HEK293 (cell line): ENCODE data around the gene GHDC.
"Not testable (repeated sequence)": the region's sequence is repeated elsewhere in the genome, so short reads cannot be mapped to it uniquely, and the experiment has no call there.

Source experiments
- CTCF ChIA-PET: fragments of 350-600 bp; formaldehyde crosslinking; extraction: SDS; loops from one replicate; lab custom pipeline; 2021; ENCODE audit warnings: antibody characterized with exemption; lab: Yijun Ruan, JAX
- POLR2A ChIA-PET: fragments of 300-600 bp; formaldehyde crosslinking; extraction: SDS; loops from one replicate; lab custom pipeline; 2020; ENCODE audit warnings: antibody characterized with exemption, inconsistent platforms; lab: Yijun Ruan, JAX
- H3K27ac ChIP-seq: fragments of 200-500 bp; sonication (Bioruptor generic); 2 replicates; pipeline ENCODE4 v1.5.1; 2014; ENCODE audit warnings: low read depth, low read length, control low read depth, inconsistent platforms; ENCODE audit errors: extremely low read depth
- H3K36me3 ChIP-seq, 2 experiments: fragments of 200-500 bp in 1 of 2; sonication (Bioruptor generic) in 1 of 2; 1 replicate in 1 of 2; 2 replicates in 1 of 2; pipeline ENCODE4 v1.5.1; 2014 to 2017; ENCODE audit warnings: inconsistent platforms in 2 of 2, low read length in 2 of 2; ENCODE audit not compliant: control insufficient read depth in 2 of 2, insufficient read depth in 1 of 2
- H3K4me1 ChIP-seq: fragments of 200-500 bp; sonication (Bioruptor generic); 2 replicates; pipeline ENCODE4 v1.5.1; 2014; ENCODE audit warnings: mild to moderate bottlenecking, low read length, inconsistent platforms; ENCODE audit not compliant: control insufficient read depth, insufficient read depth
- H3K4me3 ChIP-seq: 2 replicates; pipeline ENCODE4 v1.5.1; 2011; ENCODE audit warnings: low read depth, mild to moderate bottlenecking, control low read depth, low read length, moderate library complexity
- H3K9me3 ChIP-seq: fragments of 200-500 bp; sonication (Bioruptor generic); 2 replicates; pipeline ENCODE4 v1.5.1; 2014; ENCODE audit warnings: low read depth, low read length, inconsistent platforms; ENCODE audit not compliant: control insufficient read depth, insufficient read depth
- EGR2 ChIP-seq: fragments of 450-650 bp; formaldehyde crosslinking; IDR thresholded peaks from 2 replicates; pipeline ENCODE4 v1.5.1; 2016; ENCODE audit warnings: low read depth, missing biosample characterization, missing genetic modification characterization
- FEZF1 ChIP-seq: fragments of 450-650 bp; formaldehyde crosslinking; IDR thresholded peaks from 2 replicates; pipeline ENCODE4 v1.5.1; 2016; ENCODE audit warnings: missing biosample characterization, missing genetic modification characterization
- GLI2 ChIP-seq: fragments of 450-650 bp; formaldehyde crosslinking; IDR thresholded peaks from 2 replicates; pipeline ENCODE4; 2017; ENCODE audit warnings: missing biosample characterization, missing genetic modification characterization, low read depth, borderline replicate concordance
- GLIS2 ChIP-seq: fragments of 450-650 bp; formaldehyde crosslinking; IDR thresholded peaks from 2 replicates; pipeline ENCODE4 v1.5.1; 2016; ENCODE audit warnings: missing biosample characterization, missing genetic modification characterization
- OSR2 ChIP-seq: fragments of 450-650 bp; formaldehyde crosslinking; IDR thresholded peaks from 2 replicates; pipeline ENCODE4 v1.5.1; 2016; ENCODE audit warnings: missing biosample characterization, missing genetic modification characterization
- PRDM10 ChIP-seq: fragments of 450-650 bp; formaldehyde crosslinking; IDR thresholded peaks from 2 replicates; pipeline ENCODE4 v1.5.1; 2016; ENCODE audit warnings: missing biosample characterization, missing genetic modification characterization
- YY1 ChIP-seq: fragments of 450-650 bp; formaldehyde crosslinking; IDR thresholded peaks from 2 replicates; pipeline ENCODE4 v1.5.1; 2018; ENCODE audit warnings: missing biosample characterization, missing genetic modification characterization
- YY2 ChIP-seq: fragments of 450-650 bp; formaldehyde crosslinking; IDR thresholded peaks from 2 replicates; pipeline ENCODE4 v1.5.1; 2016; ENCODE audit warnings: missing biosample characterization, missing genetic modification characterization
- ZBTB1 ChIP-seq: fragments of 450-650 bp; formaldehyde crosslinking; IDR thresholded peaks from 2 replicates; pipeline ENCODE4 v1.5.1; 2016; ENCODE audit warnings: missing biosample characterization, missing genetic modification characterization
- ZBTB17 ChIP-seq: fragments of 450-650 bp; formaldehyde crosslinking; IDR thresholded peaks from 2 replicates; pipeline ENCODE4 v1.5.1; 2016; ENCODE audit warnings: missing biosample characterization, missing genetic modification characterization
- ZEB2 ChIP-seq: fragments of 450-650 bp; formaldehyde crosslinking; IDR thresholded peaks from 2 replicates; pipeline ENCODE4 v1.5.1; 2016; ENCODE audit warnings: missing biosample characterization, missing genetic modification characterization
- ZFHX2 ChIP-seq: fragments of 450-650 bp; formaldehyde crosslinking; conservative IDR thresholded peaks from 2 replicates; pipeline ENCODE4 v1.5.1; 2016; ENCODE audit warnings: missing biosample characterization, missing genetic modification characterization
- ZNF19 ChIP-seq: fragments of 450-650 bp; formaldehyde crosslinking; IDR thresholded peaks from 2 replicates; pipeline ENCODE4; 2016; ENCODE audit warnings: missing biosample characterization, missing genetic modification characterization, low read depth
- ZNF280C ChIP-seq: fragments of 450-650 bp; formaldehyde crosslinking; IDR thresholded peaks from 2 replicates; pipeline ENCODE4 v1.5.1; 2016; ENCODE audit warnings: missing biosample characterization, missing genetic modification characterization
- ZNF341 ChIP-seq: fragments of 450-650 bp; formaldehyde crosslinking; IDR thresholded peaks from 2 replicates; pipeline ENCODE4; 2016; ENCODE audit warnings: low read depth, missing biosample characterization, missing genetic modification characterization
- ZNF561 ChIP-seq: fragments of 450-650 bp; IDR thresholded peaks from 2 replicates; pipeline ENCODE4 v1.5.1; 2018; ENCODE audit warnings: missing biosample characterization, missing genetic modification characterization, borderline replicate concordance
- ZNF596 ChIP-seq: fragments of 450-650 bp; IDR thresholded peaks from 2 replicates; pipeline ENCODE4 v1.5.0; 2018; ENCODE audit warnings: missing biosample characterization, mild to moderate bottlenecking, missing genetic modification characterization, moderate library complexity
- ZNF600 ChIP-seq: fragments of 450-650 bp; formaldehyde crosslinking; IDR thresholded peaks from 2 replicates; pipeline ENCODE4 v1.5.1; 2016; ENCODE audit warnings: missing biosample characterization, missing genetic modification characterization
- ZNF629 ChIP-seq: fragments of 450-650 bp; formaldehyde crosslinking; IDR thresholded peaks from 2 replicates; pipeline ENCODE4 v1.5.1; 2017; ENCODE audit warnings: missing biosample characterization, missing genetic modification characterization
- ZNF660 ChIP-seq: fragments of 450-650 bp; IDR thresholded peaks from 2 replicates; pipeline ENCODE4 v1.5.1; 2018; ENCODE audit warnings: missing biosample characterization, mild to moderate bottlenecking, missing genetic modification characterization
- ZNF76 ChIP-seq: fragments of 450-650 bp; formaldehyde crosslinking; IDR thresholded peaks from 2 replicates; pipeline ENCODE4; 2016; ENCODE audit warnings: low read depth, missing biosample characterization, missing genetic modification characterization, borderline replicate concordance
- ZNF791 ChIP-seq: fragments of 450-650 bp; formaldehyde crosslinking; IDR thresholded peaks from 2 replicates; pipeline ENCODE4 v1.5.1; 2016; ENCODE audit warnings: missing biosample characterization, missing genetic modification characterization
- ZNF792 ChIP-seq: fragments of 450-650 bp; formaldehyde crosslinking; IDR thresholded peaks from 2 replicates; pipeline ENCODE4 v1.5.1; 2016; ENCODE audit warnings: missing biosample characterization, missing genetic modification characterization

GHDC gene

GRCh38 chr17:42146911-42147607 lies 47.2 kb downstream of the GHDC start (continued):
- TF ChIP-seq ZBTB17 (tag by site-specific recombination) = no peak
- no peak for TF ChIP-seq ZBTB1
- no peak for TF ChIP-seq ZNF792
- TF ChIP-seq ZNF600 (tag by site-specific recombination) = peak; percentile 68; the same call in 1 of the 2 replicates

GRCh38 chr17:42143138-42143537 lies 51.2 kb downstream of the GHDC start:
- H3K4me1 ChIP-seq, H3K4me3 ChIP-seq, POLR2A ChIA-PET, H3K9me3 ChIP-seq, H3K27ac ChIP-seq: not testable (repeated sequence)
- CTCF ChIA-PET = interaction anchor here (1.3 to 1.6 kb wide), 2 partner anchors 20 to 39 kb away, joined by 5 read pairs; no protein-coding TSS in a partner anchor
- peaks cover 18 to 54% of the 10 kb centered on the region in 2 experiments for H3K36me3 ChIP-seq

- ChIA-PET POLR2A (interaction anchor here (0.8 kb wide), 1 partner anchor 46 kb away, joined by 3 read pairs; no protein-coding TSS in a partner anchor), CTCF (interaction anchor here (0.6 to 1.6 kb wide), 3 partner anchors 21 to 479 kb away, joined by 3 to 5 read pairs (median 5); no protein-coding TSS in a partner anchor)
- H3K9me3 ChIP-seq = no peaks in the 10 kb centered on the region
- 0 out of 2 replicates have a peak, but pooled peaks have one; percentile 35 for TF ChIP-seq ZEB2 (tag by site-specific recombination)
- TF ChIP-seq ZNF76 (tag by site-specific recombination) = no peak
- peak; percentile 94 for TF ChIP-seq FEZF1 (tag by site-specific recombination)
- no peak for TF ChIP-seq ZNF19
- peak; percentile 79 for TF ChIP-seq ZFHX2
- no peak for TF ChIP-seq ZNF561
- 0 out of 2 replicates have a peak, but pooled peaks have one; percentile 19 for TF ChIP-seq ZNF600 (tag by site-specific recombination)
- TF ChIP-seq EGR2 = peak; percentile 46; the same call in 1 of the 2 replicates
- 0 out of 2 replicates have a peak, but pooled peaks have one; percentile 15 for TF ChIP-seq ZBTB17 (tag by site-specific recombination)
- peak; percentile 37; the same call in 1 of the 2 replicates for TF ChIP-seq ZNF629 (tag by site-specific recombination)
- peak; percentile 64 for TF ChIP-seq ZNF341 (tag by site-specific recombination)
- H3K36me3 ChIP-seq = peaks cover 13 to 49% of the 10 kb centered on the region in 2 experiments
- peaks cover 9% of the 10 kb centered on the region for H3K4me1 ChIP-seq
- H3K27ac ChIP-seq = peak overlapping the region; percentile 58; the same call in 1 of the 2 replicates
- no peak overlapping the region for H3K4me3 ChIP-seq
These were observed 51.9 kb downstream of the GHDC start for GRCh38 chr17:42142371-42142896.

- POLR2A ChIA-PET = no interaction called here
- Histone ChIP-seq H3K36me3 (peaks cover 17 to 47% of the 10 kb centered on the region in 2 experiments), H3K27ac (0 out of 2 replicates have a peak overlapping the region, but pooled peaks have one; percentile 24), H3K4me1 (peaks cover 12% of the 10 kb centered on the region), H3K9me3 (no peaks in the 10 kb centered on the region), H3K4me3 (no peak overlapping the region)
- CTCF ChIA-PET = no interaction called here
- TF ChIP-seq ZNF600 (tag by site-specific recombination) = no peak
- TF ChIP-seq ZNF561 = no peak
- TF ChIP-seq YY1 (tag by site-specific recombination) = no peak
- TF ChIP-seq PRDM10 = no peak
- TF ChIP-seq GLIS2 (tag by site-specific recombination) = no peak
- TF ChIP-seq GLI2 (tag by site-specific recombination) = no peak
- TF ChIP-seq YY2 (tag by site-specific recombination) = no peak
- TF ChIP-seq ZNF596 (tag by site-specific recombination) = no peak
- TF ChIP-seq ZNF660 (tag by site-specific recombination) = no peak
- TF ChIP-seq ZNF791 (tag by site-specific recombination) = no peak
- no peak for TF ChIP-seq ZNF280C (tag by site-specific recombination)
- TF ChIP-seq OSR2 (tag by site-specific recombination) = no peak
These were observed 52.9 kb downstream of the GHDC start for GRCh38 chr17:42141382-42141781.
